B cell (primary cell): ENCODE data around the gene DOCK6. TPM values are rescaled to one million over a fixed set of nuclear protein-coding genes. Genes with fewer than 3 reads are reported as not detected.

Source experiments
- ATAC-seq: fragments of 200-7000 bp; cut with Tn5 transposase; one replicate; pipeline ENCODE4 v1.10.0; 2021; ENCODE audit warnings: low read depth, mild to moderate bottlenecking, moderate number of reproducible peaks, moderate library complexity
- CTCF ChIA-PET: fragments of 350-600 bp; sonication (Branson Sonifier 250); formaldehyde crosslinking; loops from one replicate; lab custom pipeline; 2021; ENCODE audit warnings: antibody characterized with exemption, inconsistent platforms; lab: Charles Lee
- POLR2A ChIA-PET: fragments of 350-600 bp; sonication (Branson Sonifier 250); formaldehyde crosslinking; loops from one replicate; lab custom pipeline; 2021; ENCODE audit warnings: antibody characterized with exemption; lab: Charles Lee
- DNase-seq: peaks from one replicate; pipeline ENCODE4 v3.0.0; 2013
- H2AFZ ChIP-seq: 2 replicates; pipeline ENCODE4 v1.6.1; 2012; ENCODE audit warnings: mild to moderate bottlenecking, low read depth, low read length; ENCODE audit not compliant: insufficient read depth, poor library complexity, severe bottlenecking
- H3K27ac ChIP-seq, 2 donors: 1 replicate in 1 of 2; 2 replicates in 1 of 2; pipeline ENCODE4 v1.5.1; 2012 to 2013; ENCODE audit warnings: low read length in 2 of 2, mild to moderate bottlenecking in 2 of 2, moderate library complexity in 1 of 2
- H3K27me3 ChIP-seq, 4 experiments: fragments of 200-600 bp in 1 of 4; sonication (generic) in 1 of 4; replicated peaks in 1 of 4; 1 replicate in 2 of 4; 2 replicates in 2 of 4; pipeline versions ENCODE4 v1.6.1 to v1.7.0; 2013 to 2016; ENCODE audit warnings: low read length in 3 of 4, mild to moderate bottlenecking in 2 of 4, mixed read lengths in 1 of 4, moderate library complexity in 1 of 4; ENCODE audit not compliant: insufficient read depth in 4 of 4, control insufficient read depth in 3 of 4; ENCODE audit errors: control extremely low read depth in 1 of 4
- H3K36me3 ChIP-seq, 2 experiments: replicated peaks in 1 of 2; 1 replicate in 1 of 2; 2 replicates in 1 of 2; pipeline versions ENCODE4 v1.6.1 to v1.7.1; 2013; ENCODE audit warnings: low read length in 1 of 2; ENCODE audit not compliant: insufficient read depth in 2 of 2, control insufficient read depth in 1 of 2; ENCODE audit errors: control extremely low read depth in 1 of 2, extremely low read depth in 1 of 2
- H3K4me1 ChIP-seq, 2 donors: fragments of 200-600 bp in 1 of 2; sonication (generic) in 1 of 2; 1 replicate in 1 of 2; 2 replicates in 1 of 2; pipeline versions ENCODE4 v1.5.1 to v1.6.1; 2013 to 2017; ENCODE audit warnings: low read length in 2 of 2; ENCODE audit not compliant: control insufficient read depth in 2 of 2, insufficient read depth in 2 of 2
- H3K4me2 ChIP-seq: replicated peaks from 2 replicates; pipeline ENCODE3; 2012; ENCODE audit warnings: mild to moderate bottlenecking, low read depth, low read length; ENCODE audit not compliant: poor library complexity, severe bottlenecking
- H3K4me3 ChIP-seq, 5 experiments: fragments of 200-600 bp in 1 of 5; sonication (generic) in 1 of 5; 1 replicate in 3 of 5; 2 replicates in 2 of 5; pipeline versions ENCODE4 v1.5.1 to v1.7.0; 2011 to 2016; ENCODE audit warnings: low read length in 4 of 5, mild to moderate bottlenecking in 4 of 5, low read depth in 2 of 5, control low read depth in 1 of 5, moderate library complexity in 1 of 5; ENCODE audit not compliant: insufficient read depth in 1 of 5; ENCODE audit errors: control extremely low read depth in 1 of 5, extremely low read depth in 1 of 5
- H3K79me2 ChIP-seq: fragments of 200-600 bp; sonication (generic); one replicate; pipeline ENCODE4 v1.6.0; 2016; ENCODE audit warnings: low read length; ENCODE audit not compliant: control insufficient read depth, insufficient read depth
- H3K9ac ChIP-seq: fragments of 200-600 bp; sonication (generic); 2 replicates; pipeline ENCODE4 v1.6.1; 2017; ENCODE audit warnings: mild to moderate bottlenecking, low read length, moderate library complexity
- H3K9me3 ChIP-seq, 3 donors: one replicate each; pipeline versions ENCODE4 v1.6.1 to v1.7.1; 2013; ENCODE audit warnings: low read length in 2 of 3; ENCODE audit not compliant: control insufficient read depth in 2 of 3, insufficient read depth in 1 of 3; ENCODE audit errors: control extremely low read depth in 1 of 3
- H4K20me1 ChIP-seq: 2 replicates; pipeline ENCODE4 v1.6.0; 2012; ENCODE audit warnings: mild to moderate bottlenecking, low read length; ENCODE audit not compliant: insufficient read depth, control insufficient read depth, poor library complexity, severe bottlenecking
- H3K27ac Mint-ChIP-seq: one replicate; pipeline ENCODE4 v1.8.0; 2021; ENCODE audit warnings: mixed read lengths
- H3K27me3 Mint-ChIP-seq: one replicate; pipeline ENCODE4 v1.8.0; 2021; ENCODE audit warnings: mixed read lengths
- H3K4me1 Mint-ChIP-seq: one replicate; pipeline ENCODE4 v1.8.0; 2021; ENCODE audit warnings: mixed read lengths
- H3K4me3 Mint-ChIP-seq: one replicate; pipeline ENCODE4 v1.8.0; 2021; ENCODE audit warnings: mixed read lengths
- H3K9me3 Mint-ChIP-seq: one replicate; pipeline ENCODE4 v1.8.0; 2022; ENCODE audit warnings: mixed read lengths; ENCODE audit not compliant: insufficient read depth
- CTCF ChIP-seq: fragments of 200-600 bp; IDR thresholded peaks from one replicate; pipeline ENCODE4 v1.8.0; 2022; ENCODE audit warnings: antibody characterized with exemption, mild to moderate bottlenecking
- EZH2 ChIP-seq: IDR thresholded peaks from 2 replicates; pipeline ENCODE4 v1.6.1; 2012; ENCODE audit warnings: borderline replicate concordance, low read depth, mild to moderate bottlenecking, moderate library complexity, low read length; ENCODE audit not compliant: insufficient read depth, poor library complexity, severe bottlenecking
- WGBS: methylation state at CpG from one replicate; pipeline ENCODE4 v1.1.5; 2013; ENCODE audit warnings: missing lambda C conversion rate; ENCODE audit not compliant: insufficient coverage; 5-methylcytosine and 5-hydroxymethylcytosine counted together
- intact Hi-C: fragments of 100-400 bp; cut with micrococcal nuclease; formaldehyde crosslinking; loops from one replicate; pipeline ENCODE4 v1.10.0; 2022
- polyA plus RNA-seq: library from polyadenylated mRNA; depleted of rRNA; stranded (reverse); fragments of >200 nt; gene quantifications from 2 replicates; pipeline ENCODE4 v1.2.3, GENCODE V29; 2012
- total RNA-seq, 2 donors: library from RNA; stranded (reverse); fragments of 120-200 nt in 1 of 2; gene quantifications; 1 replicate in 1 of 2; 2 replicates in 1 of 2; pipeline versions ENCODE4 v1.2.3 to v1.2.4, GENCODE V29; 2013 to 2022

Gene DOCK6
- total and polyA plus RNA-seq, 2 donors (not counting 1 experiment from before 2014, with no cell fraction given), result 5.3 to 11.9 TPM

GRCh38 chr19:11208561-11209471 lies 53.5 kb downstream of the DOCK6 start:
- intact Hi-C loops, result no loop called here
- Histone ChIP-seq H3K4me3 (no peak overlapping the region), H3K9me3 (no peaks in the 10 kb centered on the region), H3K36me3 (no peaks in the 10 kb centered on the region), H3K4me1 (peaks cover 0 to 8% of the 10 kb centered on the region in 2 donors), H4K20me1 (no peaks in the 10 kb centered on the region), H3K27ac (no peak overlapping the region), H3K79me2 (no peaks in the 10 kb centered on the region), H3K9ac (no peak overlapping the region), H2AFZ (no peak overlapping the region), H3K27me3 (no peaks in the 10 kb centered on the region), H3K4me2 (no peak overlapping the region)
- Mint-ChIP-seq H3K4me3 (no peak overlapping the region), H3K27ac (peak overlapping the region; percentile 59), H3K4me1 (peaks cover 11% of the 10 kb centered on the region), H3K27me3 (peaks cover 3% of the 10 kb centered on the region), H3K9me3 (no peaks in the 10 kb centered on the region)
- POLR2A ChIA-PET, result no interaction called here
- no peak for TF ChIP-seq EZH2
- no peak for TF ChIP-seq CTCF
- WGBS, result 97% methylated on average over 30 of the region's 38 CpGs
- CTCF ChIA-PET, result no interaction called here
- no peak for ATAC-seq
- no peak for DNase-seq
